VCaP (cell line): ENCODE results near the gene KRT83.
"Not testable (repeated sequence)": the region's sequence is repeated elsewhere in the genome, so short reads cannot be mapped to it uniquely, and the experiment has no call there.

Source experiments
- H3K27ac ChIP-seq: fragments of 450-650 bp; 2 replicates; pipeline ENCODE4 v1.5.1; 2017
- CTCF ChIP-seq: fragments of 450-650 bp; conservative IDR thresholded peaks from 2 replicates; pipeline ENCODE4 v1.5.1; 2017; ENCODE audit warnings: mild to moderate bottlenecking, moderate library complexity

KRT83 gene

GRCh38 chr12:52294803-52295202, 26.4 kb downstream of the KRT83 start:
- TF ChIP-seq CTCF: no peak
- no peak overlapping the region for H3K27ac ChIP-seq

- no peak overlapping the region for H3K27ac ChIP-seq
- TF ChIP-seq CTCF: no peak
These were observed 27.3 kb downstream of the KRT83 start for GRCh38 chr12:52293926-52294325.

- TF ChIP-seq CTCF: no peak
- H3K27ac ChIP-seq: no peak within 1 kb of the TSS
These were observed 29.8 kb downstream of the KRT83 start, which contains the start of gene KRT81 for GRCh38 chr12:52291267-52291935. KRT81 (minus strand) TSS chr12:52291534; CDS start chr12:52291465, 69 bp downstream.

- not testable (repeated sequence) for H3K27ac ChIP-seq
These were observed 30.6 kb downstream of the KRT83 start for GRCh38 chr12:52290483-52291134.

GRCh38 chr12:52287816-52288805, 33.1 kb downstream of the KRT83 start:
- not testable (repeated sequence) for H3K27ac ChIP-seq

GRCh38 chr12:52286857-52287785, 34.1 kb downstream of the KRT83 start:
- TF ChIP-seq CTCF: peak; percentile 15; the same call in 1 of the 2 replicates
- not testable (repeated sequence) for H3K27ac ChIP-seq

- no peak overlapping the region for H3K27ac ChIP-seq
- TF ChIP-seq CTCF: no peak
These were observed 35.2 kb downstream of the KRT83 start for GRCh38 chr12:52285851-52286530.
